HEK293 (cell line): Measurements from ENCODE around the gene VSIG8.

Source experiments
- CTCF ChIA-PET: fragments of 350-600 bp; formaldehyde crosslinking; extraction: SDS; loops from one replicate; lab custom pipeline; 2021; ENCODE audit warnings: antibody characterized with exemption; lab: Yijun Ruan, JAX
- POLR2A ChIA-PET: fragments of 300-600 bp; formaldehyde crosslinking; extraction: SDS; loops from one replicate; lab custom pipeline; 2020; ENCODE audit warnings: antibody characterized with exemption, inconsistent platforms; lab: Yijun Ruan, JAX
- H3K27ac ChIP-seq: fragments of 200-500 bp; sonication (Bioruptor generic); 2 replicates; pipeline ENCODE4 v1.5.1; 2014; ENCODE audit warnings: low read depth, low read length, control low read depth, inconsistent platforms; ENCODE audit errors: extremely low read depth
- H3K36me3 ChIP-seq, 2 experiments: fragments of 200-500 bp in 1 of 2; sonication (Bioruptor generic) in 1 of 2; 1 replicate in 1 of 2; 2 replicates in 1 of 2; pipeline ENCODE4 v1.5.1; 2014 to 2017; ENCODE audit warnings: inconsistent platforms in 2 of 2, low read length in 2 of 2; ENCODE audit not compliant: control insufficient read depth in 2 of 2, insufficient read depth in 1 of 2
- H3K4me1 ChIP-seq: fragments of 200-500 bp; sonication (Bioruptor generic); 2 replicates; pipeline ENCODE4 v1.5.1; 2014; ENCODE audit warnings: mild to moderate bottlenecking, low read length, inconsistent platforms; ENCODE audit not compliant: control insufficient read depth, insufficient read depth
- H3K4me3 ChIP-seq: 2 replicates; pipeline ENCODE4 v1.5.1; 2011; ENCODE audit warnings: low read depth, mild to moderate bottlenecking, control low read depth, low read length, moderate library complexity
- H3K9me3 ChIP-seq: fragments of 200-500 bp; sonication (Bioruptor generic); 2 replicates; pipeline ENCODE4 v1.5.1; 2014; ENCODE audit warnings: low read depth, low read length, inconsistent platforms; ENCODE audit not compliant: control insufficient read depth, insufficient read depth
- BCL11A ChIP-seq: fragments of 450-650 bp; formaldehyde crosslinking; IDR thresholded peaks from 2 replicates; pipeline ENCODE4 v1.5.1; 2016; ENCODE audit warnings: low read depth, missing biosample characterization, missing genetic modification characterization
- GFI1B ChIP-seq: fragments of 450-650 bp; formaldehyde crosslinking; IDR thresholded peaks from 2 replicates; pipeline ENCODE4 v1.5.1; 2016; ENCODE audit warnings: missing biosample characterization, missing genetic modification characterization
- KLF9 ChIP-seq: fragments of 450-650 bp; formaldehyde crosslinking; IDR thresholded peaks from 2 replicates; pipeline ENCODE4 v1.5.1; 2016; ENCODE audit warnings: missing biosample characterization, missing genetic modification characterization, low read depth
- MZF1 ChIP-seq: fragments of 450-650 bp; formaldehyde crosslinking; IDR thresholded peaks from 2 replicates; pipeline ENCODE4 v1.5.1; 2017; ENCODE audit warnings: missing biosample characterization, missing genetic modification characterization, borderline replicate concordance
- ZBTB20 ChIP-seq: fragments of 450-650 bp; formaldehyde crosslinking; IDR thresholded peaks from 2 replicates; pipeline ENCODE4 v1.5.1; 2016; ENCODE audit warnings: missing biosample characterization, missing genetic modification characterization
- ZBTB21 ChIP-seq: fragments of 450-650 bp; formaldehyde crosslinking; IDR thresholded peaks from 2 replicates; pipeline ENCODE4 v1.5.1; 2017; ENCODE audit warnings: missing biosample characterization, missing genetic modification characterization
- ZBTB6 ChIP-seq: fragments of 450-650 bp; formaldehyde crosslinking; IDR thresholded peaks from 2 replicates; pipeline ENCODE4 v1.5.1; 2017; ENCODE audit warnings: missing biosample characterization, missing genetic modification characterization
- ZFHX2 ChIP-seq: fragments of 450-650 bp; formaldehyde crosslinking; conservative IDR thresholded peaks from 2 replicates; pipeline ENCODE4 v1.5.1; 2016; ENCODE audit warnings: missing biosample characterization, missing genetic modification characterization
- ZNF112 ChIP-seq: fragments of 450-650 bp; formaldehyde crosslinking; IDR thresholded peaks from 2 replicates; pipeline ENCODE4 v1.5.0; 2017; ENCODE audit warnings: missing biosample characterization, missing genetic modification characterization
- ZNF121 ChIP-seq: fragments of 450-650 bp; formaldehyde crosslinking; IDR thresholded peaks from 2 replicates; pipeline ENCODE4 v1.5.1; 2016; ENCODE audit warnings: missing biosample characterization, missing genetic modification characterization
- ZNF202 ChIP-seq: fragments of 450-650 bp; formaldehyde crosslinking; IDR thresholded peaks from 2 replicates; pipeline ENCODE4 v1.5.1; 2016; ENCODE audit warnings: missing biosample characterization, missing genetic modification characterization, borderline replicate concordance
- ZNF23 ChIP-seq: fragments of 450-650 bp; formaldehyde crosslinking; IDR thresholded peaks from 2 replicates; pipeline ENCODE4 v1.5.1; 2016; ENCODE audit warnings: missing biosample characterization, missing genetic modification characterization, borderline replicate concordance
- ZNF248 ChIP-seq: fragments of 450-650 bp; formaldehyde crosslinking; IDR thresholded peaks from 2 replicates; pipeline ENCODE4 v1.5.1; 2017; ENCODE audit warnings: missing biosample characterization, missing genetic modification characterization
- ZNF280C ChIP-seq: fragments of 450-650 bp; formaldehyde crosslinking; IDR thresholded peaks from 2 replicates; pipeline ENCODE4 v1.5.1; 2016; ENCODE audit warnings: missing biosample characterization, missing genetic modification characterization
- ZNF354C ChIP-seq: fragments of 450-650 bp; formaldehyde crosslinking; IDR thresholded peaks from 2 replicates; pipeline ENCODE4 v1.5.1; 2016; ENCODE audit warnings: missing biosample characterization, missing genetic modification characterization, low read depth, borderline replicate concordance
- ZNF416 ChIP-seq: fragments of 450-650 bp; formaldehyde crosslinking; IDR thresholded peaks from 2 replicates; pipeline ENCODE4 v1.5.1; 2016; ENCODE audit warnings: missing biosample characterization, missing genetic modification characterization
- ZNF433 ChIP-seq: fragments of 450-650 bp; formaldehyde crosslinking; IDR thresholded peaks from 2 replicates; pipeline ENCODE4 v1.5.1; 2016; ENCODE audit warnings: missing biosample characterization, missing genetic modification characterization, low read depth
- ZNF488 ChIP-seq: fragments of 450-650 bp; formaldehyde crosslinking; IDR thresholded peaks from 2 replicates; pipeline ENCODE4 v1.5.1; 2016; ENCODE audit warnings: missing biosample characterization, missing genetic modification characterization
- ZNF529 ChIP-seq: fragments of 450-650 bp; formaldehyde crosslinking; IDR thresholded peaks from 2 replicates; pipeline ENCODE4 v1.5.1; 2017; ENCODE audit warnings: missing genetic modification characterization, missing biosample characterization; ENCODE audit not compliant: insufficient replicate concordance
- ZNF549 ChIP-seq: fragments of 450-650 bp; IDR thresholded peaks from 2 replicates; pipeline ENCODE4 v1.5.1; 2018; ENCODE audit warnings: missing biosample characterization, missing genetic modification characterization, mild to moderate bottlenecking, inconsistent platforms, moderate library complexity
- ZNF585B ChIP-seq: fragments of 450-650 bp; formaldehyde crosslinking; IDR thresholded peaks from 2 replicates; pipeline ENCODE4 v1.5.1; 2016; ENCODE audit warnings: missing biosample characterization, missing genetic modification characterization
- ZNF596 ChIP-seq: fragments of 450-650 bp; IDR thresholded peaks from 2 replicates; pipeline ENCODE4 v1.5.0; 2018; ENCODE audit warnings: missing biosample characterization, mild to moderate bottlenecking, missing genetic modification characterization, moderate library complexity
- ZNF629 ChIP-seq: fragments of 450-650 bp; formaldehyde crosslinking; IDR thresholded peaks from 2 replicates; pipeline ENCODE4 v1.5.1; 2017; ENCODE audit warnings: missing biosample characterization, missing genetic modification characterization
- ZNF701 ChIP-seq: fragments of 450-650 bp; formaldehyde crosslinking; IDR thresholded peaks from 2 replicates; pipeline ENCODE4 v1.5.1; 2016; ENCODE audit warnings: missing biosample characterization, missing genetic modification characterization
- ZNF76 ChIP-seq: fragments of 450-650 bp; formaldehyde crosslinking; IDR thresholded peaks from 2 replicates; pipeline ENCODE4; 2016; ENCODE audit warnings: low read depth, missing biosample characterization, missing genetic modification characterization, borderline replicate concordance
- ZNF776 ChIP-seq: fragments of 450-650 bp; formaldehyde crosslinking; IDR thresholded peaks from 2 replicates; pipeline ENCODE4 v1.5.0; 2017; ENCODE audit warnings: missing biosample characterization, missing genetic modification characterization, borderline replicate concordance
- ZNF837 ChIP-seq: fragments of 450-650 bp; formaldehyde crosslinking; IDR thresholded peaks from 2 replicates; pipeline ENCODE4 v1.5.1; 2016; ENCODE audit warnings: missing biosample characterization, missing genetic modification characterization
- ZSCAN30 ChIP-seq: fragments of 450-650 bp; IDR thresholded peaks from 2 replicates; pipeline ENCODE4 v1.5.1; 2018; ENCODE audit warnings: missing biosample characterization, mild to moderate bottlenecking, missing genetic modification characterization, moderate library complexity

VSIG8 gene

GRCh38 chr1:159911326-159912070 lies 49.0 kb upstream of the VSIG8 start:
- POLR2A ChIA-PET, result no interaction called here
- H3K4me3 ChIP-seq, result no peak overlapping the region
- H3K4me1 ChIP-seq, result peaks cover 26% of the 10 kb centered on the region
- H3K27ac ChIP-seq, result no peak overlapping the region
- no peaks in the 10 kb centered on the region for H3K36me3 ChIP-seq
- no peak for TF ChIP-seq ZNF585B (tag by site-specific recombination)
- no peak for TF ChIP-seq ZNF202 (tag by site-specific recombination)
- TF ChIP-seq ZNF549 (tag by site-specific recombination), result no peak
- no peak for TF ChIP-seq ZNF248 (tag by site-specific recombination)
- no peak for TF ChIP-seq ZNF121 (tag by site-specific recombination)
- no peak for TF ChIP-seq ZSCAN30 (tag by site-specific recombination)
- TF ChIP-seq ZFHX2 (tag by site-specific recombination), result no peak
- no peak for TF ChIP-seq ZNF280C (tag by site-specific recombination)
- no peak for TF ChIP-seq ZBTB20
- TF ChIP-seq ZBTB6 (tag by site-specific recombination), result no peak
- TF ChIP-seq BCL11A (tag by site-specific recombination), result no peak
- no peak for TF ChIP-seq ZNF416 (tag by site-specific recombination)
- TF ChIP-seq ZNF529, result no peak
- no peak for TF ChIP-seq ZNF354C (tag by site-specific recombination)
- TF ChIP-seq ZNF837 (tag by site-specific recombination), result no peak
- CTCF ChIA-PET, result interaction anchor here (0.6 to 1.5 kb wide), 3 partner anchors 19 to 174 kb away, joined by 3 to 6 read pairs (median 3); no protein-coding TSS in a partner anchor
- H3K9me3 ChIP-seq, result no peaks in the 10 kb centered on the region

DNA sequence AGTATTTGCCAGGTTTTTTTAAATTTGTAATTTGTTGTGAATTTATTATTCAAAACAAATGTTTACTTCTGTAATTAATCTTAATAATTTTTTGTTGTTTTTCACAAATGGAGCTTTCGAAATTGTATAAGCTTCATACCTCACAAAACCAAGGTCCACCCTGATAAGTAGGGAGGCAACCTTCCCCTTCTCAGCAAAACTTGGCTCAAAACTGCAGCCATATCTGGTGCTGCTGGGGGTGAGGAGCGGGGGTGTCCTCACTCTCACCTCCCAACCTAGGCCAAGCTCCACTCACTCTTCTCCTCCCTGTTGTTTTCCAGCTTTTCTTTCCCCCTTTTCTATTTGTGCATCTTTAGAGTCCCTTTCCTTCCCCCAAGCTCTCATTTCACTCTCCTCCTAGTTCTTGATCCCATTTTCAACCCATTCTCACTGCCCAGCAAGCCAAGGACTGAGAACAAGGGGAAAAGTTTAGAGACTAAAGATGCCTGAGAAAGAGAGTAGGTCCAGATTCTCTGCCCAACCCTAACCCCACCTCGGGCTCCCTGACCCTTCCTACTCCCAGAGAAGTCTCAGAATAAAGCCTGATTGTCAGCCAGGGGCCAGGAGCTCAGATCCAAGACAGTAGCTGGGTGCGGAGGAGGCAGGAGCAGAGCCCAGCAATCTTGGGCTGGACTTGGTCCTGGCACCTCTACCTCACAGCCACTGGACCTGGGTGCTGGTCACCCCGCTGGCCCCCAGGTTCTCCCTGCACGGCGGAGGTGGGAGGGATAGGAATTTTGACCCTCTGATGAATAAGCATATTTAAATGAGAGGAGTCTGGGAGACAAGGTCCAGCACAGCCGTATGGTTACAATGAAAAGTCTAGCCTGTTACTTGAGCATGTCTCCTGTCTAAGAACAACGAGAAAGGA lies 45.8 kb upstream of the VSIG8 start:
- Histone ChIP-seq H3K4me3 (no peak overlapping the region), H3K4me1 (peaks cover 6% of the 10 kb centered on the region; the same call in 1 of the 2 replicates), H3K36me3 (no peaks in the 10 kb centered on the region), H3K9me3 (no peaks in the 10 kb centered on the region), H3K27ac (no peak overlapping the region)
- ChIA-PET POLR2A (no interaction called here), CTCF (interaction anchor here (0.9 to 2.7 kb wide), 4 partner anchors 16 to 110 kb away, joined by 3 to 18 read pairs (median 6); no protein-coding TSS in a partner anchor)
- no peak for TF ChIP-seq ZNF121 (tag by site-specific recombination)
- no peak for TF ChIP-seq GFI1B (tag by site-specific recombination)
- no peak for TF ChIP-seq ZNF776 (tag by site-specific recombination)
- no peak for TF ChIP-seq ZNF433 (tag by site-specific recombination)
- no peak for TF ChIP-seq ZNF112 (tag by site-specific recombination)
- no peak for TF ChIP-seq ZBTB20
- no peak for TF ChIP-seq ZNF701 (tag by site-specific recombination)
- TF ChIP-seq MZF1 (tag by site-specific recombination), result no peak
- TF ChIP-seq ZNF629 (tag by site-specific recombination), result no peak
- no peak for TF ChIP-seq ZNF202 (tag by site-specific recombination)
- TF ChIP-seq ZBTB21 (tag by site-specific recombination), result no peak
- TF ChIP-seq ZNF488 (tag by site-specific recombination), result no peak
- TF ChIP-seq KLF9 (tag by site-specific recombination), result no peak
- TF ChIP-seq ZNF596 (tag by site-specific recombination), result no peak
- TF ChIP-seq ZSCAN30 (tag by site-specific recombination), result no peak
- no peak for TF ChIP-seq ZNF23
- TF ChIP-seq ZNF76 (tag by site-specific recombination), result no peak
